Measurements from ENCODE around the gene ELF2. TPM values are rescaled to one million over a fixed set of nuclear protein-coding genes. Genes with fewer than 3 reads are reported as not detected.

ELF2 gene
- total and polyA plus RNA-seq, 2 of the 8 experiments (the other 6 are each of a cell fraction or from before 2014, with no cell fraction given): 21.1 to 44.3 TPM

DNA sequence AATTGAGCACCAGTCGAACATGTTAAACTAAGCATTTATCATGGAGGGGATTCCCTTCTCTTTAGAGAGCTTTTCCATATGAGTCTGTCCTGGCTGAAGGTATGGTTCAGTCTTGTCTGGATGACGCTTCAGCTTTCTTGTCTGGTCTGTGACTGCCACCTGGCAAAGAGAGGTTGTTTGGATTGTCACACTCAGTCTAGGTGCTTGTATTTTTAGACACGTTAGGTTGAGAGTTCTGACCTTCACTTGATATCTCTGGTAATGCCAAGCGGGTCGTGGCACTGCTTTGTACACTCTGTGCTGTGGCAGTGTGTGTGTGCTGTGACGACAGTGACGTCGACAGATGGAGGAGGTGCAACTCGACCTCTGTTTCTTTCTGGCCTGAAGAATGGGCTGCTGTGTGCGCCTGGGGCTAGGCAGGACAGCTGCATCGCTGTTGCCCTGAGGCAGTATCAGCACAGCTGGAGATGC, 148.8 kb downstream of the ELF2 start:
- POLR2A ChIA-PET (ENCODE audit: partially characterized antibody): interaction anchor here (1.2 to 4.6 kb wide), 4 partner anchors 8 to 55 kb away, joined by 3 to 39 read pairs (median 3); partner anchors contain the start of gene NOCT

More for the DNA sequence above, 148.8 kb downstream of the ELF2 start:
- H3K79me1 ChIP-seq (ENCODE audit: low read depth, low read length): peaks cover 3% of the 10 kb centered on the region
- no peak for DNase-seq (ENCODE audit: low read depth in 1 of 2, low spot score in 2 of 2)
- peaks cover 39 to 95% of the 10 kb centered on the region in 2 experiments for H3K79me2 ChIP-seq (ENCODE audit: control insufficient read depth in 1 of 2, insufficient read depth in 2 of 2, low read length in 2 of 2)
- H3K36me3 ChIP-seq (ENCODE audit: control insufficient read depth in 2 of 4, insufficient read depth in 4 of 4, low read length in 3 of 4): no peaks in the 10 kb centered on the region; a peak in 1 of 8 replicates
- H3K4me2 ChIP-seq (ENCODE audit: insufficient read depth in 1 of 2, low read depth in 2 of 2, low read length in 2 of 2): no peak overlapping the region; a peak in 1 of 4 replicates
- H2BK5ac ChIP-seq (ENCODE audit: low read depth, low read length): 0 out of 2 replicates have a peak overlapping the region, but pooled peaks have one; percentile 54
- CTCF ChIA-PET (ENCODE audit: partially characterized antibody): interaction anchor here (0.8 to 5.2 kb wide), 10 partner anchors 8 to 483 kb away, joined by 3 to 39 read pairs (median 4); partner anchors contain the start of gene NOCT
- H4K8ac ChIP-seq (ENCODE audit: extremely low read depth, insufficient read depth, low read length): no peak overlapping the region
- H4K5ac ChIP-seq (ENCODE audit: insufficient read length, low read depth, low read length): no peak overlapping the region
- TF ChIP-seq PHF8 (conservative IDR thresholded peaks at IDR 0.05; ENCODE audit: low read depth, low read length): no peak
- TF ChIP-seq SIRT6 (IDR thresholded peaks at IDR 0.05; ENCODE audit: low read length): no peak
- TF ChIP-seq POLR2AphosphoS5 (IDR thresholded peaks at IDR 0.05; ENCODE audit: low read depth, low read length): peak; percentile 25; the same call in 1 of the 2 replicates
- no peaks in the 10 kb centered on the region for H3K23me2 ChIP-seq (ENCODE audit: low read depth, low read length)
- H2AK5ac ChIP-seq (ENCODE audit: low read depth, low read length): no peak overlapping the region
- no peak overlapping the region for H2BK120ac ChIP-seq (replicated peaks; ENCODE audit: low read depth, low read length)
- H3K9me3 ChIP-seq (ENCODE audit: insufficient read depth in 2 of 2, low read depth in 1 of 2, low read length in 1 of 2): no peaks in the 10 kb centered on the region; a peak in 1 of 4 replicates
- no peaks in the 10 kb centered on the region for H3K27me3 ChIP-seq (replicated peaks in 1 of 4; ENCODE audit: control insufficient read depth in 3 of 4, extremely low read depth in 1 of 4, insufficient read depth in 3 of 4, low read length in 3 of 4)
- H3K4ac ChIP-seq (replicated peaks; ENCODE audit: insufficient read length, low read depth, low read length): no peak overlapping the region
- no peak overlapping the region for H3K4me3 ChIP-seq (ENCODE audit: extremely low read depth in 1 of 4, insufficient read depth in 2 of 4, low read depth in 3 of 4, low read length in 4 of 4)
- peaks cover 1 to 8% (median 5%) of the 10 kb centered on the region in 4 experiments; a peak in 5 of 7 replicates for H3K4me1 ChIP-seq (replicated peaks in 1 of 4; ENCODE audit: control insufficient read depth in 3 of 4, insufficient read depth in 4 of 4, low read length in 3 of 4)
- 0 out of 2 replicates have a peak overlapping the region, but pooled peaks have one; percentile 44 for H2BK12ac ChIP-seq (ENCODE audit: low read depth, low read length)
- no peak overlapping the region for H3K18ac ChIP-seq (ENCODE audit: extremely low read depth, low read length)
- no peak overlapping the region for H2BK15ac ChIP-seq (ENCODE audit: low read length)
- H4K91ac ChIP-seq (replicated peaks; ENCODE audit: insufficient read length, low read length): no peak overlapping the region
- no peak overlapping the region for H3K27ac ChIP-seq (ENCODE audit: low read depth, low read length)
- FAIRE-seq: no peak
- H3K23ac ChIP-seq (ENCODE audit: insufficient read length): no peak overlapping the region
- no peak overlapping the region for H2AFZ ChIP-seq (ENCODE audit: low read length)
- no peak overlapping the region for H3K9ac ChIP-seq (replicated peaks in 1 of 4; ENCODE audit: extremely low read depth in 1 of 4, low read depth in 3 of 4, low read length in 3 of 4)
- peaks cover 20% of the 10 kb centered on the region in 2 experiments for H4K20me1 ChIP-seq (replicated peaks in 1 of 2; ENCODE audit: control insufficient read depth in 1 of 2, insufficient read depth in 2 of 2, low read length in 2 of 2)
- WGBS, 2 experiments (ENCODE audit: extremely low coverage in 1 of 2, insufficient coverage in 1 of 2, insufficient read length in 1 of 2, insufficient replicate concordance in 2 of 2, low coverage in 1 of 2, low lambda C conversion rate in 2 of 2, missing lambda C conversion rate in 1 of 2): 88% methylated on average over 11 of the region's 11 CpGs; no CpG with 5 or more reads in 1 of the 2 experiments
- H2BK20ac ChIP-seq (ENCODE audit: low read length): no peak overlapping the region
- no peak overlapping the region for H3K56ac ChIP-seq (replicated peaks; ENCODE audit: insufficient read length, low read depth, low read length)
- no peak overlapping the region for H3K14ac ChIP-seq (ENCODE audit: insufficient read length)
